Body of pancreas (tissue), 4 donors: ENCODE data around the gene FRMD4B. TPM values are rescaled to one million over a fixed set of nuclear protein-coding genes. Genes with fewer than 3 reads are reported as not detected.

Source experiments
- ATAC-seq: fragments of 150-250 bp; one replicate; pipeline ENCODE4 v1.9.1; 2016
- DNase-seq, 4 donors: peaks; one replicate each; pipeline ENCODE4 v3.0.0-alpha.2; 2019
- H3K27ac ChIP-seq, 4 donors: fragments of 200-600 bp; sonication (generic); 1 replicate in 3 of 4; 2 replicates in 1 of 4; pipeline versions ENCODE4 v1.5.1 to v1.6.1; 2016 to 2019; ENCODE audit warnings: mild to moderate bottlenecking in 1 of 4, mixed read lengths in 1 of 4, moderate library complexity in 1 of 4
- H3K27me3 ChIP-seq, 2 donors: fragments of 200-600 bp; sonication (generic); one replicate each; pipeline ENCODE4 v1.6.0; 2016; ENCODE audit warnings: mild to moderate bottlenecking in 1 of 2
- H3K36me3 ChIP-seq, 2 donors: fragments of 200-600 bp; sonication (generic); replicated peaks in 1 of 2; 2 replicates each; pipeline ENCODE4 v1.5.1; 2016; ENCODE audit warnings: low read depth in 2 of 2; ENCODE audit not compliant: insufficient read depth in 1 of 2
- H3K4me1 ChIP-seq: fragments of 200-600 bp; sonication (generic); one replicate; pipeline ENCODE4 v1.6.0; 2016
- H3K4me3 ChIP-seq, 2 donors: fragments of 200-600 bp; sonication (generic); 1 replicate in 1 of 2; 2 replicates in 1 of 2; pipeline ENCODE4 v1.5.1; 2016 to 2019
- H3K9me3 ChIP-seq, 3 donors: fragments of 200-600 bp; sonication (generic); 1 replicate in 2 of 3; 2 replicates in 1 of 3; pipeline ENCODE4 v1.5.1; 2016
- CTCF ChIP-seq, 7 experiments: fragments of 450-650 bp in 4 of 7; fragments of 200-600 bp in 3 of 7; sonication (generic) in 3 of 7; IDR thresholded peaks; one replicate each; pipeline ENCODE4 v1.5.1; 2016 to 2019; ENCODE audit warnings: antibody characterized with exemption in 7 of 7
- POLR2A ChIP-seq, 3 donors: fragments of 450-650 bp; IDR thresholded peaks; one replicate each; pipeline ENCODE4 v1.6.1; 2016; ENCODE audit warnings: antibody characterized with exemption in 3 of 3, mild to moderate bottlenecking in 2 of 3
- WGBS, 2 donors: methylation state at CpG; one replicate each; pipeline ENCODE4 v1.1.5; 2017; 5-methylcytosine and 5-hydroxymethylcytosine counted together
- intact Hi-C: fragments of 100-400 bp; cut with DNase I; formaldehyde crosslinking; loops from one replicate; pipeline ENCODE4 v1.15.1; 2023
- total RNA-seq, 2 donors: library from RNA; depleted of rRNA; stranded (reverse); fragments of >200 nt; gene quantifications; one replicate each; pipeline ENCODE4 v1.1.0, GENCODE V29; 2016

FRMD4B gene
- total RNA-seq, 2 donors from 2014 or later: 7.3 to 14.3 TPM

GRCh38 chr3:69126216-69126615, 259.7 kb downstream of the FRMD4B start:
- H3K27ac ChIP-seq: no peak overlapping the region
- DNase-seq (no peak), ATAC-seq (no peak)
- intact Hi-C loops: no loop called here
- no peaks in the 10 kb centered on the region for H3K4me1 ChIP-seq
- H3K4me3 ChIP-seq: no peak overlapping the region
- WGBS, 2 donors: 78 to 86% methylated on average over 3 of the region's 3 CpGs
- TF ChIP-seq CTCF (IDR thresholded peaks at IDR 0.05) (no peak), POLR2A (IDR thresholded peaks at IDR 0.05) (no peak)
- H3K27me3 ChIP-seq: no peaks in the 10 kb centered on the region
- H3K36me3 ChIP-seq: no peaks in the 10 kb centered on the region
- no peaks in the 10 kb centered on the region for H3K9me3 ChIP-seq

GRCh38 chr3:69122403-69122802, 263.5 kb downstream of the FRMD4B start, which contains the start of gene LMOD3:
Gene LMOD3, minus strand, starts transcription at chr3:69122595. Its CDS starts 209 bp downstream, at chr3:69122386.
- no peaks in the 10 kb centered on the region for H3K36me3 ChIP-seq
- TF ChIP-seq CTCF (IDR thresholded peaks at IDR 0.05) (no peak), POLR2A (IDR thresholded peaks at IDR 0.05) (no peak)
- no peak within 1 kb of the TSS for H3K4me3 ChIP-seq
- DNase-seq: no peak
- no peaks in the 10 kb centered on the region for H3K4me1 ChIP-seq
- H3K27ac ChIP-seq: no peak within 1 kb of the TSS
- no peaks in the 10 kb centered on the region for H3K9me3 ChIP-seq
- 73 to 78% methylated on average over 3 of the region's 3 CpGs for WGBS, 2 donors
- no peaks in the 10 kb centered on the region for H3K27me3 ChIP-seq
- no peak for ATAC-seq
- intact Hi-C loops: no loop called here

- no peaks in the 10 kb centered on the region for H3K27me3 ChIP-seq
- no peak overlapping the region for H3K27ac ChIP-seq
- intact Hi-C loops: no loop called here
- no peaks in the 10 kb centered on the region for H3K9me3 ChIP-seq
- ATAC-seq (no peak), DNase-seq (no peak)
- TF ChIP-seq CTCF (IDR thresholded peaks at IDR 0.05) (no peak), POLR2A (IDR thresholded peaks at IDR 0.05) (no peak)
- H3K4me1 ChIP-seq: peaks cover 2% of the 10 kb centered on the region
- H3K36me3 ChIP-seq: no peaks in the 10 kb centered on the region
- 52 to 58% methylated on average over 8 of the region's 8 CpGs for WGBS, 2 donors
- H3K4me3 ChIP-seq: no peak overlapping the region
Measured at GRCh38 chr3:69121950-69122349, 263.9 kb downstream of the FRMD4B start.

GRCh38 chr3:69121513-69121912, 264.4 kb downstream of the FRMD4B start:
- TF ChIP-seq CTCF (IDR thresholded peaks at IDR 0.05): no peak
- TF ChIP-seq POLR2A (IDR thresholded peaks at IDR 0.05): no peak
- 69 to 71% methylated on average over 6 of the region's 6 CpGs for WGBS, 2 donors
- H3K9me3 ChIP-seq: no peaks in the 10 kb centered on the region
- no peak overlapping the region for H3K27ac ChIP-seq
- H3K27me3 ChIP-seq: no peaks in the 10 kb centered on the region
- DNase-seq (no peak), ATAC-seq (no peak)
- H3K36me3 ChIP-seq: no peaks in the 10 kb centered on the region
- peaks cover 6% of the 10 kb centered on the region for H3K4me1 ChIP-seq
- H3K4me3 ChIP-seq: no peak overlapping the region
- intact Hi-C loops: no loop called here

- TF ChIP-seq CTCF (IDR thresholded peaks at IDR 0.05) (peak; percentile 66 to 84 (median 78)), POLR2A (IDR thresholded peaks at IDR 0.05) (no peak)
- no peaks in the 10 kb centered on the region for H3K9me3 ChIP-seq
- WGBS, 2 donors: 0% methylated on average over 1 of the region's 1 CpG
- peaks cover 8% of the 10 kb centered on the region for H3K4me1 ChIP-seq
- no peaks in the 10 kb centered on the region for H3K36me3 ChIP-seq
- no peaks in the 10 kb centered on the region for H3K27me3 ChIP-seq
- intact Hi-C loops: no loop called here
- no peak overlapping the region for H3K4me3 ChIP-seq
- DNase-seq: peak; percentile 77 to 84 (median 78)
- no peak for ATAC-seq
- no peak overlapping the region for H3K27ac ChIP-seq
Measured at GRCh38 chr3:69120879-69121464, 264.9 kb downstream of the FRMD4B start.
